Fibroblast of pulmonary artery (primary cell): ENCODE results near the gene CYP4F2.
"Not testable (repeated sequence)": the region's sequence is repeated elsewhere in the genome, so short reads cannot be mapped to it uniquely, and the experiment has no call there.

ENCODE experiments used
- DNase-seq: peaks from one replicate; pipeline ENCODE4 v3.0.0-alpha.2; 2010; ENCODE audit warnings: low read depth
- H3K4me3 ChIP-seq: replicated peaks from 2 replicates; pipeline ENCODE4 v1.5.1; 2011; ENCODE audit warnings: low read depth, mild to moderate bottlenecking, control low read depth, low read length, moderate library complexity
- TF ChIP-seq, protein P1 (sequence below): IDR thresholded peaks from 2 replicates; pipeline ENCODE4 v1.5.1; 2011; ENCODE audit warnings: mild to moderate bottlenecking, control low read depth, low read length, inconsistent platforms; ENCODE audit errors: missing control alignments

CYP4F2 gene

DNA sequence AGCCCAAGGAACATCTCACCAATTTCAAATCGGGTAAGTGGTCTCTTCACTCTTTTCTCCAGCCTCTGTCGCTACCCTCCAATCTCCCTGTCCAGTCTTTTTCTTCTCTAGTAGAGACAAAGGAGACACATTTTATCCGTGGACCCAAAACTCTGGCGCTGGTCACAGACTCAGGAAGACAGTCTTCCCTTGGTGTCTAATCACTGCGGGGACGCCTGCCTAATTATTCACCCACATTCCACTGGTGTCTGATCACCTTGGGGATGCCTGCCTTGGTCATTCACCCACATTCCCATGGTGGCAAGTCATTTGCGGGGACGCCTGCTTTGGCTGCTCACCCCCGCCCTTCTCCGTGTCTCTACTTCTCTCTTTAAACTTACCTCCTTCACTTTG is 68.6 kb downstream of the CYP4F2 start:
- H3K4me3 ChIP-seq = no peak overlapping the region
- DNase-seq = no peak
- TF ChIP-seq, protein P1, sequence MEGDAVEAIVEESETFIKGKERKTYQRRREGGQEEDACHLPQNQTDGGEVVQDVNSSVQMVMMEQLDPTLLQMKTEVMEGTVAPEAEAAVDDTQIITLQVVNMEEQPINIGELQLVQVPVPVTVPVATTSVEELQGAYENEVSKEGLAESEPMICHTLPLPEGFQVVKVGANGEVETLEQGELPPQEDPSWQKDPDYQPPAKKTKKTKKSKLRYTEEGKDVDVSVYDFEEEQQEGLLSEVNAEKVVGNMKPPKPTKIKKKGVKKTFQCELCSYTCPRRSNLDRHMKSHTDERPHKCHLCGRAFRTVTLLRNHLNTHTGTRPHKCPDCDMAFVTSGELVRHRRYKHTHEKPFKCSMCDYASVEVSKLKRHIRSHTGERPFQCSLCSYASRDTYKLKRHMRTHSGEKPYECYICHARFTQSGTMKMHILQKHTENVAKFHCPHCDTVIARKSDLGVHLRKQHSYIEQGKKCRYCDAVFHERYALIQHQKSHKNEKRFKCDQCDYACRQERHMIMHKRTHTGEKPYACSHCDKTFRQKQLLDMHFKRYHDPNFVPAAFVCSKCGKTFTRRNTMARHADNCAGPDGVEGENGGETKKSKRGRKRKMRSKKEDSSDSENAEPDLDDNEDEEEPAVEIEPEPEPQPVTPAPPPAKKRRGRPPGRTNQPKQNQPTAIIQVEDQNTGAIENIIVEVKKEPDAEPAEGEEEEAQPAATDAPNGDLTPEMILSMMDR = no peak

DNA sequence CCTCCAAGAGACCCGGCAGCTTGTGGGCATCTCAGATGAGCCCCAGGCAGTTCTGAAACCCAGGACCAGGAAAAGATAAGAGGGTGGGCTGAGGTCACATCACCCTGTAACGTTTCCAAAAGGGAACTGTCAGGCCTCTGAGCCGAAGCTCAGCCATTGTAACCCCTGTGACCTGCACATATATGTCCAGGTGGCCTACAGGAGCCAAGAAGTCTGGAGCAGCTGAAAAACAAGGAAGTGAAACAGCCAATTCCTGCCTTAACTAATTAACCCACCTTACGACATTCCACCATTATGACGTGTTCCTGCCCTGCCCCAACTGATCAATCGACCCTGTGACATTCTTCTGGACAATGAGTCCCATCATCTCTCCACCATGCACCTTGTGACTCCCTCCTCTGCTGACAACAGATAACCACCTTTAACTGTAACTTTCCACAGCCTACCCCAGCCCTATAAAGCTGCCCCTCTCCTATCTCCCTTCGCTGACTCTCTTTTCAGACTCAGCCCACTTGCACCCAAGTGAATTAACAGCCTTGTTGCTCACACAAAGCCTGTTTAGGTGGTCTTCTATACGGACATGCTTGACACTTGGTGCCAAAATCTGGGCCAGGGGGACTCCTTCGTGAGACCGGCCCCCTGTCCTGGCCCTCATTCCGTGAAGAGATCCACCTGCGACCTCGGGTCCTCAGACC is 69.1 kb downstream of the CYP4F2 start:
- H3K4me3 ChIP-seq = not testable (repeated sequence)

DNA sequence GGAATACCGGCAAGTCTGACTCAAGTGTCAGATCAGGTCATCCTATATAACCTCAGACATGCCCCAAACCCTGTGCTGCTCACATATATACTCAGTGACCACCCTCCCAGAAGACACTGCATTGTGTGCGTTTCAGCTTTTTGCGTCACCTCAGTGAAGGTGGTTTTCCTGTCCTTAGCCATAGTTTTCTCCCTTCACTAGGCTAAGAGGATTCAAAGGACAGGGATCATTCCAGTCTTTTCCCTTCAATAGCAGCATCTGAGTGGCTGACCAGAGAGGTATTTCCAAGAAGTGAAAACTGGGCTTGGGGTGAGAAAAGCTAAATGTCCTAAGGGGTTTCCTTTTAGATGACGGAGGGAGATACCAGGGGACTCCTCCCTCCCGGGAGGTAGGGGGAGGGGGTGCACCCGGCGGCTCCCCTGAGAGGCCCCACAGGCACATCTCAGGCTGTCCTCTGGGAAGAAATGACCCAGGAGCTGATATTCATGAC is 69.7 kb downstream of the CYP4F2 start:
- no peak for DNase-seq
- TF ChIP-seq, protein P1 = no peak
- H3K4me3 ChIP-seq = no peak overlapping the region

More for the DNA sequence above, 69.1 kb downstream of the CYP4F2 start:
- not testable (repeated sequence) for DNase-seq
